Cerebellar nuclear complex (tissue), 1 donor: Measurements from ENCODE around the gene DCTN4.

Experiments used
- DNase-seq, 2 experiments: peaks; one replicate each; lab custom pipeline; 2025; lab: John Stamatoyannopoulos, UW

DCTN4 gene

DNA sequence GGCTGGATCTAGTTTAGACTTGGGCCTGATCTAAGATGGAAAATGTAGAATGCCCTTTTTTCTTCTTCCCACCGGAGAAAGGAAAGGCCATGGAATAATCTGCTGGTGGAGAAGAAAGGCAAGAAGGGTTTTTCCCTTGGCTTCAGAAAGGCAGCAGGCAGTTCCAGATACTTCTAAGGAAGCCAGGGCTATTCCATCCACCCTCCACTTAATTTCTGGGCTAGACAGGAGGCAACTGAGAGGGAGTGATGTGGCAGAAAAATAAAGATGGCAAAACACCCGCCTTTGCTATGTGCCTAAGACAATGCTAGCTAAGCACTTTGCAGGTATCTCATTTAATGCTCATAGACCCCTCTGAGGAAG is 87.9 kb downstream of the DCTN4 start:
- no peak for DNase-seq

DNA sequence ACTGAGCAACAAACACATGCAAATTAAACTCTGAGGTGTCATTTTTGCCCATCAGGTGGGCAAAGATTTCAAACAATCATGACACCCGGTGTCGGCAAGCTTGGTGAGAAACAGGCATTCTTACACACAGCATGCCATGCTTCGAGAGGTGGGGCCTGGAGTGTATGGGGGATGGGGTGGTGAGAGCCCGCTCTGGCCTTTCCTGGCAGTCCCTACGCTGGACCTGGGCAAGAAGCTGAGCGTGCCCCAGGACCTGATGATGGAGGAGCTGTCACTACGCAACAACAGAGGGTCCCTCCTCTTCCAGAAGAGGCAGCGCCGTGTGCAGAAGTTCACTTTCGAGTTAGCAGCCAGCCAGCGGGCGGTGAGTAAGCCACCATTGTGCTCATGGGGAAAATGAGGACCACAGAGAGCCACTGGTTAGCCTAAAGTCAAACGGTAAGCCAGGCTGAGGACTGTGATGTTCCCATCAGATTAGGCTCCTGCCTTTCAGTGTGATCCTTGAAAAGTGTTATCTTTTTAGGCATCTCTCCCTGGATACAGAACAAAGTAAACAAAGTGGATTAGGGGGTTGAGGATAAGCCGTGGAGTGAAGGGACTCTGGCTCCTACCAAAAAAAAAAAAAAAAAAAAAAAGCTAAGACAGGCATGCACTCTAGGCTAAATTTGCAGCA is 88.4 kb downstream of the DCTN4 start:
- DNase-seq, result no peak

DNA sequence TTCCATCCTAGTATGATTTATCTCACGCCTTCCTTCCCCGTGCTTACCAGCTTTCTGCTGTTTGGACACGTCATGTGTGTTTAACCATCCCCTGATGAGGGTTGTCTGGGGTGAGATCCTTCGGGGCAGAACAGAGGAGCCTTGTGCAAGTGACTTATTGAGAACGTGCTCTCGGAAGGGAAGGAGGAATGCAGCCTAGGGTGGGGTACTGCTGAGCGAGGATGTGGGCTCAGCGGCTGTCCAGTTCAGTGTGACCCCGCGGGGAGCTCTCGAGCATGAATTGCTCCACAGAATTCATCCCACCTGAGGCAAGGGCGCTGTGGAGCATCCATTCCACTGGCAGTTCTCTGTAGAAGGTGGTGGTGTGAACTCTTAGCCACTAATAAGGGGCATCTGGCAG is 93.8 kb downstream of the DCTN4 start:
- no peak for DNase-seq

DNA sequence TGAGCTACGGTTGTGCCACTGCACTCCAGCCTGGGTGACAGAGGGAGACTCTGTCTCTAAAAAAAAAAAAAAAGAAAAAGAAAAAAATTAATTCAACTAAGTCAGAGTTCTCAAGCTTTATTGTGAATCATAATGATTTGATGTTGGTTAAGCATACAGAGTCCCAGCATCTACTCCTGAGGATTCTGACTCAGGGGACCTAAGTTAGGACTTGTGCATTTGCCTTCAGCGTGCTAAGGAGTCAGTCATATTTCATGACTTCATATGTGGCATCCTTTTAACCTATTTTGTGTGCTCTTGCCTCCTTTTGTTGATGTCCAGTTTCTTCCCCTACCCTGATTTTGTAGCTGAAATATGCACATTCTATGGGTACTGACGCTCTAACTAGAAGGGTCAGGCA is 94.9 kb downstream of the DCTN4 start:
- no peak for DNase-seq

DNA sequence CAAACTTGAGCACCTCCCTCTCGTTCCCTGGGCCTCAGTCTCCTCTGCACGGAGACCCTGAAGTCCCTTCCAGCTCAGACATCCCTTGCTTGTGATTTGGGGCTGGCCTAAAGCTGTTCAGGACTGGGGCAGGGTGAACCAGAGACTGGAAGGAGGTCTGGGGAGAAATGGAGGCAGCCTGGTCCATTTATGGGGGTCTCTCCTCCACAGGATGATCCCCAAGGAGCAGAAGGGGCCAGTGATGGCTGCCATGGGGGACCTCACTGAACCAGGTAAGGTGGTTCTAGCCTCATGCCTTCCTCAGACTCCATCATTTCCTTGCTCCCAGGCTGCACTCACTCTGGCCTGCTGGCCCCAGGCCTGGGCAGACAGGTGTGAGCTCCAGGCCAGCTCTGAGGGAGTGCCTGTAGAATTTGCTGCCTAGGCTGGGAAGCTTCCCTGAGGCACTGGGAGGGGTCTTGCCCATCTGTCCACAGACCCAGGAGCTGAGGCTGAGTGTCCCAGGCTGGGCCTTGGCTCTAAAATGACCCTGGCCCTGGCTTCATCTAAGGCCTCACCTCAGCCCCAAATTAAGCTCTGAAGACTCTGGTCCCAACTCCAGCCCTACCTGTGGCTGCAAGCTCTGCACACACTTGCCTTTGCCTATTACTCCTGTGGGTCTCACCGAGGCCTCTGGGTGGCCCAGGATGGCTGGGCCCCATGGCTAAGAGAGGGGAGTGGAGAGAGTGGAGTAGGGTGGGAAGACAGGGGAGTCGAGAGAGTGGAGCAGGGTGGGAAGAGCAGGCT is 95.9 kb downstream of the DCTN4 start:
- no peak for DNase-seq

DNA sequence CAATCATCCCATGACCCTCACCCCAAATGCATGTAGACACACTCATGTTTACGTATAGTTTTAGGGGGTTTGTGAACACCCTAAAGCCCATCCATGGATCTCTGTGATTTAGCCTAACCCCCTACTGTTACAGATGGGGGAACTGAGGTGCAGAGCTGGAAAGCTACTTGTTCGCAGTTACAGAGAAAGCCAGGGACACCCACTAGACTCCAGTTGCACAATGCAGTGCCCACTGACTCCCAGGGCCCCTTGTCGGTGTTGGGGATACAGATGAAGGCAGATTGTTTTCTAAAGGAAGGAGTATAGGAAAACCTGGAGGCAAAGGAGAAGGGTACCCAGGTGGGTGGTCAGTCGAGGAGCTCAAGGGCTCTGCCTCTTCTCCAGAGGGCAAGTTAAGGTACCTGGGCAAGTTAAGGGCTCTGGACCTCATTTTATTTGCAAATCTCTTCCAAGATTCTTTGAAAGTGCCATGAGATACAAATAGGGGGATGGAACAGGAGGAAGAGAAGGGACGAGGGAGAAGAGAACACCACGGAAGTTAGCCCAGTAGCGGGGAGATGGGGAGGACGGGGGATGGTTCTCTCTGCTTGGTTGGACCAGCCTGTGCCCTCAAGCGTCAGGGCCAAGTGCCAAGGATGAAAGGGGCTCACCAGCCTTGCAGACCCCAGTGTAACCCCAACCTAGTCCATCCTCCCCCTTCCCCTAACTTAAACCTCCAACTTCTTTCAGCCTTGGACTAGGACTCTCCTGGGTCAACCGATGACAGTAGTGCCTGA is 96.8 kb downstream of the DCTN4 start:
- DNase-seq, result no peak

DNA sequence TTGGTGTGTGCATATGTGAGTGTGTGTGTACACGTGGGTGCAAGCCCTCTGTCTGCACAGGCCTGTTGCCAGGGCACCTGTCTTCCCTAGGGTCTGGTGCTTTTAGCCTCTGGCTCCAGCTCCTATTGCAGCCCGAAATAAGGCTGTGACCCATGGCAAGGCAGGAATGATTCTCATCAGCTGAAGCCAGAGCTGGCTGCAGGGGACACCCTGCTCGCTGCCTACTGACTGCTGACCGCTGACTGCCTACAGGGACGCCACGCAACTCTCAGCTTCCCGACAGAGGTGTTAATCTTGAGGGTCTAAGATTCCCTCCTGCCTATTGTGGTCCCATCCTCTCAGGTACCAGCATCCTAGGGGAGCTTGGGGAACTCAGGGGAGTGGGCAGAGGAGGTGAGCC is 97.7 kb downstream of the DCTN4 start, which contains the start of gene MYOZ3:
Gene MYOZ3 (plus strand): TSS at position 166 of the 400 bp plus-strand sequence. CDS start 1,691 bp downstream, outside the sequence.
- DNase-seq, result no peak

DNA sequence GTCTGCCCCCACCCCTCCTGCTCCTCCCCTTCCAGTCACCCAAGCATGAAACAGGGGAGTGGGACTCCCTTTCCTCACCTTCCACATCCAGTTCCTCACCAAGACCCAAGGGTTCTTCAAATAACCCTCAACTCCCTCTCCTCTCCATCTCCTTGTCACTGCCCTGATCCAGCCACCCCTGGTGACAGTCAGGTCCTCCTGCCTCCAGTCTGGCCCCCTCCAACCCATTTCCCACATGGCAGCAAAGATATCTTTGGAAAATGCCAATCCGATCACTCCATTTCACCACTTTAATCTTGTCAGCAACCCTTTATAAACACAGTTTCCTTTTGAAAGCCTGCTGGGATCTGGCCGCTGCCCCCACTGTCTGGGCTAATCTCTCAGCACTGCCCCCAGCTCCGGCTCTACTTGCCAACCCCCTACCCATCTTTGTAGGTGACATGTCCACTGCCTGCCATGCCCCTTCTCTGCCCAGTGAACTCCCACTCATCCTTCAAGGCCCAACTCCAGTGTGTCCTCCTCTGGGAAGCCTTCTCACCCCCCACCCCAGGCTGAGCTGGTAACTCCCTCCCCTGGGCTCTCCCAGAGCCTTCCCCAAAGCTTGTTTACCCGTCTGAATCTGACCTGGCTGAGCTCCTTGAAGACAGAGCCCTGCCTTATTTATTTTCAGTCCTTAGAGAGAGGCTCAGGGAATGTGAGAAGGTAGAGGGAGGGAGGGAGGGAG is 98.5 kb downstream of the DCTN4 start:
- DNase-seq, result no peak

DNA sequence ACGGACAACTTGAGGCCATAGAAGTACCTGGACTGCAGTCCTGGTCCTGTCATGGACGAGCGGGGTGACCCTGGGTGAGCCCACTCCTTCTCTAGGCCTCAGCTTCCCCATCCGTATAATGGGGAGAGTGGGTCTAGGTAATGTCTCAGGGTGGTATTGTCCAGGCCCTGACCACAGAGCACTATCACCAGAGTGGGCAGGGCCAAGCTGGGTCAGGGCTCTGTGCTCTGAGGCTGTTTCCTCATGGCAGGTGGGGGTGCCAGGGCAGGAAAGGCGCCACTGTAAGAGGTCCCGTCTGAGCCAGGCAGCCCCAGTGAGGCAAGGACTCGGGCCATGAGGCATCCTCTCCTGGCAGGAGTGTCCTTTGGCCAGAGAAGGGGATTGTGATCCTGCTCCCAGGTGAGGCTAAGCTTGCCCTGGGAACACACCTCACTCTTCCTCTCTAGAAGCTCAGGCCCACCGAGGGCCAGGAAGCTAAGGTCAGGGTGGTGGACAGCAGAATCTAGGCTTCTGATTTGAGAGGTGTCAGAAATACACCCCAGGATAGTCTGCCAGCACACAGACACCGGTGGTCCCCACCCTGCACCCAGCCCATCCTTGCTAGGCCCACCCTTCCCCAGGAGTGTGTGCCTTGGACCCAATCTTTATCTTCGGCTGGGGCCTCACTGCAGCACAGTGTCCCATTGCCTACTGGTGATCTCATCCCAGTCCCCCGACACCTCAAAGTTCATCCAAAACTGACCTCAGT is 99.3 kb downstream of the DCTN4 start:
- DNase-seq, result no peak

DNA sequence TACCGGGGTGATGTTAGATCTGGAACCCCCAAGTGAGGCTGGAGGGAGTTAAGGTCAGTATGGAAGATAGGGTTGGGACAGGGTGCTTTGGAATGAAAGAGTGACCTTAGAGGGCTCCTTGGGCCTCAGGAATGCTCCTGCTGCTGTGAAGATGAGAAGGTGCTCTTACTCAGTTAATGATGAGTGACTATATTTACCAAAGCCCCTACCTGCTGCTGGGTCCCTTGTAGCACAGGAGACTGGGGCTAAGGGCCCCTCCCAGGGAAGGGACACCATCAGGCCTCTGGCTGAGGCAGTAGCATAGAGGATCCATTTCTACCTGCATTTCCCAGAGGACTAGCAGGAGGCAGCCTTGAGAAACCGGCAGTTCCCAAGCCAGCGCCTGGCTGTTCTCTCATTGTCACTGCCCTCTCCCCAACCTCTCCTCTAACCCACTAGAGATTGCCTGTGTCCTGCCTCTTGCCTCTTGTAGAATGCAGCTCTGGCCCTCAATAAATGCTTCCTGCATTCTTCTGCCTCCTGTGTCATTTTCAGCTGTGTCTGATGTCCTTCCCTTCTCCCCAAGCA is 100.0 kb downstream of the DCTN4 start:
- no peak for DNase-seq
